Non-pigmented ciliary epithelial cell (primary cell): Measurements from ENCODE around the gene S100A9.

Source experiments
- DNase-seq: peaks from one replicate; pipeline ENCODE4 v3.0.0-alpha.2; 2010; ENCODE audit warnings: low read depth

The S100A9 gene

DNA sequence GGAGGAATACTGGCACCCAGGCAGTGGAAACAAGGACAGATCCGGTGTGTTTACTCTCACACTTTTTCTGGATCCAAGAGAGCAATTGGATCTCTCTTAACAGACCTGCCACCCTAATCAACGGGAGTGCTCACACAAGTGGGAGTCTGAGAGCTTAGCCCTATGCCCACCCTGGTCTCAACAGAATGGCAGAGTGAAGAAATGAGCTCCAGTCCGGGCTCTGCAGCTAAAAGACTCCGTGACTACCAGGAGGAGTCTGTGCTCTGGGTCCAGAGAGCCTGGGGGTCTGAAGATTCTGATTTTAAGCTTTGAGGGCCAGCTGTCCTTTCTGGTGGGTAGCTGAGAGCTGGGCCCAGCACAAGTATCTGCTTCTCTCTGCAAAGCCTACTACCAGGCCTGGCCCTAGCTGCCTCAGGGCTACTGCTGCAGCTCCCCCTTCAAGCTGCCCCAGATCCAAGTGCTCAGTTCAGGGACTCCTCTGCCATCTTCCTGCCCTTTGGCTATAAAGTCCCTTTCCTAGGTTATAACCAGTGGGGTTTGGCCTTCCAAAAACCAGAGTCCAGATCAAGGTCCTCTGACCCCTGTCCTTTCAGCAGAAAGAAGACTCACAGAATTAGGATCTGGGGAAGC is 3.9 kb downstream of the S100A9 start:
- DNase-seq: no peak

DNA sequence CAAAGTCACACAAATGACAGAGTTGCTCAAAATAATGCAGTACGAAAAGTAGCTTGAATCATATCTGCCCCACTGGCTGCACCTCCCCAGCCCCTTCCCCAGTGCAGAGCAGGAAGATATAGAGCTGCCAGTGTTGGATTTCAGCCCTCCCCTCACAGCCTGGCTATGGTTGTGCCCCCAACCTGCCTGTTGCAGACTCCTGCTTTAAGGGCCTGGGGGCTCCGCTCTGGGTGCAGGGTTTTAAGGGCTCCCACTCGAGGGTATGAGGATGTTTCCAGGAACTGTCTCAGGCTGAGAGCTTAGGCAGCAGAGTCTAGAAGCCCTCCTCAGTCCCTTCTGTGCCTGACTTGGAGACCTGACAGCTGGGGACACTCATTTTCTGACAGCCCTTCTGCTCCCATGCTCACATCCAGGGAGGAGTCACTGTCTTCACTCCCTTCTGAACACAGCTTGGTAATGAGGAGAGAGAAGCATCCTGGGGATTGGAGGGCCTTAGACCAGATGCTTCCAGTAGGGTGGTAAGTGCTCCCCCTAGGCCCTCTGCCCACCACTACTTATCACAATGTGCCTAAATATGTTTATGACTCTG is 4.6 kb downstream of the S100A9 start:
- no peak for DNase-seq

DNA sequence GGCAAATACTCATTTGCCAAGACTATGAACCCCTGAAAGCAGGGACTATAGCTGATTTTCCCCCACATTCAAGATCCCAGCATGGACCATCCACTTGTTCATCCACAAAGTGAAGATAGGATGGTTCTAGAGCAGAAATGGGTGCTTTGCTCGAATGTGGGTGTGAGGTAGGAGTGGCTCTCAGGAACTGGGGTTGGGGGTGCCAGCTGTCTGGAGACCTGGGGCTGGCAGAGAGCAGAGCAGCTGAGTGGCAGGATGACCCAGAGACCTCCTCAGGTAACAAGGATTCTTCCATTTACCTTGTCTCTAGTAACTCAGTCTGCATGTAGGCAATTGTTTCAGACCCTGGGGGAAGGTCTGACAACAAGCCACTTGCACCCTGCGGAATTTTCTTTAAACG is 6.0 kb downstream of the S100A9 start:
- no peak for DNase-seq

DNA sequence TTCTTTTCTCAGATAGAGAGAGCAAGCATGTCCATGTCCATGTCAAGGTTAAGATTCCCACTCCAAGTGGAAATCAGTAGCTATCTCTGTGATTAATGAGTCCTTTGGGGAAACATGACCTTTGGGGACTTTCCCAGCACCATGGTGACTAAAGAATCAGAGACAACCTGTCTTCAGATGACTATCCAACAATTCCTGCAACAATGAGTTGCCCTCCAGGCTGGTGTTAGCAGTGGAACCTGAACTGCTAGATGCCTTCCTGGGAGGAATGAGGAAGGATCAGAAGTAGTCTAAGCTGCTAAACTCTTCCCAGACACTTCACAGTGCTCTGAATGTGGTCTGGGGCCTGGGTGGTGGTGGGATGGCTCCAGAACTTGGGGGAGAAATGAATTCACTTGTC is 6.5 kb downstream of the S100A9 start:
- no peak for DNase-seq

DNA sequence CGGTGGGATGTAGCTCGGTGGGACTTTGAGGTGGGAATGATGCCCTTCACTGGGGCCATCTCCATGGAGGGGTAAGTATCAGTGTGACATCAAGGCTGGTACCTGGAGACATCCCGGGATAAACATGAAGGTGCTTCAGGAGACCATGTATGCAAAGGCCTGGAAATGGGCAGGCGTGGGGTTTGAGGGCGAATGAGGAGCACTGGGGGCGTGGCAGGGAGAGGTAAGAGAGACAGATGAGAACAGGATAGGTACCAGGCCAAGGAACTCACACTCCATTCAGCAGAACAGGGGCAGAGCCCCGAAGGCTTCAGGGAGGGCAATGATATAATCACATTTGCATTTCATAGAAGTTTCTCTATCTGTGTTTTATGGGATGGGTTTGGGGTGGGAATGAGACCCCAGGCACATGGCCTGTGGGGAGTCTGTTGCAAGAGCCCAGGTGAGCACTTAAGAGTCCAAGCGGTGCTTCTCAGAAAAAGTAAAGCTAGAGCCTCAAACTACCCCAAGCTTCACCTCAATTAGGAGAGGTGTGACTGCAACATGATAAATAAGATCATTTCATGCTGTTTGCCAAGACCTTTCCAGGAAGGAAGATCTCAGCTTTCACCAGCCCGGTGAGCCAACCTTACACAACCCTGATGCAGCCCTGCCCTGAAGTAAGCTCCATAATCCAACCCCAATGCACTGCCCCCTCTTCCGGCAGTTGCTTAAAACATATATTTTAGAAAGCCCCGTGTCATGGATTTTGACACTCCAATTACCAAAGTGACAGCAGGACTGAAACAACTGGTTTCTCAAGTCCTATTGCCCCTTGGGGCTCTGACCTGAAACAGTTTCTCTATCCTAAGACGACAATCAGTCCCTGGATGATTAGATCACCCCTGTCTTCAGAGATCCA is 7.4 kb downstream of the S100A9 start:
- DNase-seq: no peak

DNA sequence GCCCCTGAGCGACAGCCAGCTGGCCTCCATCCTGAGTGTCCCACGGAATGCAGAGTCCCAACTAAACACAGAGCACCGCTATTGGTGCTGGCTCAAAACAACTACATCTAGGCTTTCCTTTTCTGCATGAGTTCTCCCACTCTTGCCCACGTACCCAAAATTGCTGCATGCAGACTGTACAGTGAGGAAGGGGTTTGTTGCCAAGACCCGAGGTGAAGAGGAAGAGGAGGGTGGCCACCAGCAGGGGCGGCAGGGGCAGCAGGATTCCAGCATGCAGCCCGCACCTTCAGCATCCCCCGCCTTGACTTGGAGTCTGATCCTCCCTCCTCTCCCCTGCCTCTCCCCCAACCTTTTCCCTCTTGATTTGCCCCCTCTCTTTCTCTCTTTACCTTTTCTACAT is 8.0 kb downstream of the S100A9 start:
- no peak for DNase-seq

DNA sequence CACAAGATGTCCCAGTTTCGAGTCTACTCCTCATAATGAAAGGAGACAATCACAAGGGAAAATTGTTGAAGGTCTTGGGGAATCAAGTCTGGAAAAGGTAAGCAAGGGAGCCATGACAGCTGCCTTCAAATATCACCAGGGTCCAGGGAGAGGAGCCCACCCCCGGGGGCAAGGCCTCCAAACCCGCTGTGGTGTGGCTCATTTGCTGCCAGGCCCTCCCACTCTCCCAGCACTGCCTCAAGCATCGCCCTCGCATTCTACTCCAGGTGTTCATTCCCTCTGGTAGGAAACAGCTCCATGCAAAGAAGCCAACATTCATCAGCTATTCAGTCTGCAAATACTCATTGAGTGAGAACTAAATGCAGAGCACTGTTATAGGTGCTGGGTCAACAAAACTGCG is 8.6 kb downstream of the S100A9 start:
- DNase-seq: no peak

DNA sequence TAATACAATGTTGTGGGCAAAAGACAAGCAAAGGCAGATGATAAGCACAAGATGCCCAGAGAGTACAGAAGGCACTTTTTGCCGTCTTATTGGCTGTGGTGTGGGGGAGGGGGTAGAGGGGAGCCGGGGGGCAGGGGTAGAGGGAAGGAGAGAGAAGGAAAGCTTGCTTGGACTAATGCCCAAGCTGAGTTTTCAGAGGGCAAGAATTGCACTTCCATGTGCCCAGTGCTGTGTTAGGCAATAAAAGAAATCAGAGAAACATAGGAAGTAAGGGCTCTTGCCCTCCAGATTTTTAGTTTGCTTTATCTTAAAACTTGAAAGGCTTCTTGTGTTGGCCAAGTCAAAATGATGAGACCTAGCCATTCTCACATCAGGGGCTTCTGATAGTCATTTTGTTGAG is 9.4 kb downstream of the S100A9 start:
- no peak for DNase-seq

DNA sequence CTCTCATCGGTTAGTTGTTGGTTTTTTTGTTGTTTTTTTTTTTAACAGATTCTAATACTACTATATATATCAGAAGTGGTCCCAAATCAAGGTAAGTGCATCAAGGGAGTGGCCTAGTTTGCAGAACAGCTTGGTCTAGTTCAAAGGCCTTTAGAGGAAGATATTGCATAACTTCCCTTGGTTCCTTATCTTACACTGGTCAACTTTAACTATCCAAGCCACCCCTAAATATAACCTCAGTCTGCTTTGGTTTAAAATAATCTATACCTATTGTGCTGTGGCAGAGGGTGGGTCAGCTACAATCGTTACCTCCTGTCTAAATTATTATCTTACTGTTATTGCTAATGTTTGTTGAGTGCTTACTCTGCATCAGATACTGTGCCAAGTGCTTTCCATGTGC is 10.8 kb downstream of the S100A9 start:
- DNase-seq: no peak

DNA sequence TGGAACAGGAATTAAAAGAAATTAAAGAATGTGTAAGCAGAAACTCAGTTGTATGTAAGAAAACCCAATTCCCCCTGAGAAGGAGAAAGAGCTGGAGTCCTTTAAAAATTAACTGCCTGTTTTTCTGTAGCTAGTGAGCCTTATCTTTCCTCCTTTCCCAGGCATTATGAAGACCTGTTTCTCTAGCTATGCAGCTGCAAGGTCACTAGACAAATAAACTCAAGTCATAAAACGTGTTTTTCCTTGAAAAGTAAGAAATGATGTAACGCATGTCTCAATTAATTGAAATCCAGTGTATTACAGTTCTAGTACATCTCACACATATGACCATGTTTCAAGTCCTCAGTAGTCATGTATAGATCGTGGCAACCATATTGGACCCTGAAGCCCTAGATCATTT is 12.5 kb downstream of the S100A9 start:
- DNase-seq: no peak

DNA sequence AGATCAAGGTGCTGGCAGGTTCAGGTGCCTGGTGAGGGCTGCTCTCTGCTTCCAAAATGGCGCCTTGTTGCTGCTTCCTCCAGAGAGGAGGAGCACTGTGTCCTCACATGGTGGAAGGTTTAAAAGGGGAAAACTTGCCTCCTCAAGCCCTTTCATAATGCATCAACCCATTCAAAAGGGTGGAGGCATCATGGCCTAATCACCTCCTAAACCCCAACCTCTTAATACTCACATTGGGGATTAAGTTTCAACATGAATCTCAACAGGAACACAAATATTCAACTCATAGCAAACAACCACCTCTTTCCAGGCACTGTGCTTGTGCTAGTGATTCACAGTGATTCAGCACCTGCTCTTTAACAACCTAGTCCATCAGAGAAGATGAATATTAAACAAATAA is 13.6 kb downstream of the S100A9 start:
- DNase-seq: no peak

DNA sequence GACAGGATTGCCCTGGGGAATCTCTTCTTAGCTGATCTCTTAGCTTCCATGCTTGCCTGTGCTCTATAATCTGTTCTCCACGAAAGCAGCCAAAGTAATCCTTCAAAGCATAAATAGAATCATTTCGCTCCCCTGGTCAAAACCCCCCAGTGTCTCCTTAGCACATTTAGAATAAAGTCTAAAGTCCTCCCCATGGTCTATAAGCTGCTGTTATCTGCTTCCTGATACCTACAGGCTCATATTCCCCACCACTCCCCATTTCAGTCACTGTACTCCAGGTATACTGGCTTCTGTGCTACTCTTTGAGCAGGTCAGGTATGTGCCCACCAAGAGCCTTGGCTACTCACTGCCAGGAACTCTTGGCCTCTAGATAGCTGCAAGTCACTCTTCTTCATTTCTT is 14.9 kb downstream of the S100A9 start:
- DNase-seq: no peak

DNA sequence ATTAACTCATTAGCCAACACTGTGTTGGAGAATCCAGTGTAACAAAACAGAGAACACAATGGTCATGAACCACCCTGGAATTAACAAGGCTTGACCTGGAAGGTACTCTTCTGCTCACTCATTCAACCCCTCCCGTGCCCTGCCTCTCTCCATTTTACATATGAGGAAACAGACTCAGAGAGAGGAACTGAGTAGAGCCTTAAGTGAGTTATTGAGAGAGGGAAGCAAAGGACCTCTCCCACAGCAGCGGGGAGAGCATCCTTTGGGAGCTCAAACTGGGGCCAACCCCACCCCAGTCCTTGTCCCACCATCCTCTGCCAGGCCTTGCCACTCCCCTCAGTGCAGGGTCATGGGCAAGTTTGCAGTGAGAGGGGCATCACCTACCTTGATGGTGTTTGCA is 16.4 kb downstream of the S100A9 start:
- DNase-seq: no peak

DNA sequence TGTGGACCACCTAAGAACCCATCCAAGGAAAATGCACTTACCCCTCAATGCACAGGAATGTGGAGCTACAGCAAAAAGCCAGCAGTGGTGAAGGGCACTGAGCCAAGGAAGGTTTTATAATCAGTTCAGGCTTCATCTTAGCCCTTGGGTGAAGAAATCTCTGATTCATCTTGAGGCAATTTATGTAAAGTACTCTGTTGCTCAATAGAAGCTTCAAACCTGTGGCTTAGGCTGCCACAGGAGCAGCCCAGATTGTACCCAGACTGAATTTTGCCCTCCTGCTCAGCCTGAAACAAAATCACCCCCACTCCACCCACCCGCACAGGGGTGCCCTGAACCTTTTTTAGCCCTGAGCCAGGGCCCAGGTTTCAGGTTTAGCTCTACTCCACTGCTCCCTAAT is 17.9 kb downstream of the S100A9 start, which contains the start of gene S100A12:
S100A12 (minus strand) TSS at position 111 of the 400 bp plus-strand sequence. CDS start 1,029 bp downstream, outside the sequence.
- peak; percentile 79 for DNase-seq

DNA sequence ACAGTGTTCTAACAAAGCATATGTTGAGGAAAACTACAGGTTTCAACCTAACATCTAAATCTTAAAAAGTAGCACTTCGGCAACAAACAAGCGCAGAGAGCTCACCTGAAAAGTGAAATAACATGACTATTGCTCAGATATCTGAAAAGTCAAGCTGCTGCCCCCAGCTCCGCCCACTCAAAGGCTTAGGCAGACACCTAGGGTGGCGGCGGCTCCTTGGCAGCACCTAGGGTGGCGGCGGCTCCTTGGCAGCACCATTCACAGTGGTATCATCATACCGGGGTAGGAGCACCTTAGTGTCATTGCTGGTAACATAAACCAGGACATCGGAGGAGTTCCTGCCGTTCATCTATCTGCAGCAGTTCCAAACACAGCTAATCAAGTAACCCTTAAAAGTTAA is 21.9 kb downstream of the S100A9 start:
- no peak for DNase-seq

DNA sequence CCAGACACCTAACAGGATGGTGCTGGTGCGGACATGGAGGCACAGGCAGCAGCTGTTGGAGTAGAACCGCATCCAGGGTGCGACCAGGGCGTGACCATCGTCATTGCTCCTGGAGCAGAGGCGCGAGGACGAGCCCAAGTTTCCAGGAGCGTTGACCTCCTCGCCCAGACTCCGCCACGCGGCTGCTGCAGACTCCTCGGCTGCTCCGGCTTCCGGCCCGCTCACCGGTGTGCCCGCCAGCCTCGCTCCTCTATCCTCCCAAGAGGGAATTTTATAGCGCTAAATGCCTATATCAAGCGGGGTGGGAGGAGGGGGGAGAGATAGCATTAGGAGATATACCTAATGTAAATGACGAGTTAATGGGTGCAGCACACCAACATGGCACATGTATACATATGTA is 23.1 kb downstream of the S100A9 start:
- DNase-seq: no peak

DNA sequence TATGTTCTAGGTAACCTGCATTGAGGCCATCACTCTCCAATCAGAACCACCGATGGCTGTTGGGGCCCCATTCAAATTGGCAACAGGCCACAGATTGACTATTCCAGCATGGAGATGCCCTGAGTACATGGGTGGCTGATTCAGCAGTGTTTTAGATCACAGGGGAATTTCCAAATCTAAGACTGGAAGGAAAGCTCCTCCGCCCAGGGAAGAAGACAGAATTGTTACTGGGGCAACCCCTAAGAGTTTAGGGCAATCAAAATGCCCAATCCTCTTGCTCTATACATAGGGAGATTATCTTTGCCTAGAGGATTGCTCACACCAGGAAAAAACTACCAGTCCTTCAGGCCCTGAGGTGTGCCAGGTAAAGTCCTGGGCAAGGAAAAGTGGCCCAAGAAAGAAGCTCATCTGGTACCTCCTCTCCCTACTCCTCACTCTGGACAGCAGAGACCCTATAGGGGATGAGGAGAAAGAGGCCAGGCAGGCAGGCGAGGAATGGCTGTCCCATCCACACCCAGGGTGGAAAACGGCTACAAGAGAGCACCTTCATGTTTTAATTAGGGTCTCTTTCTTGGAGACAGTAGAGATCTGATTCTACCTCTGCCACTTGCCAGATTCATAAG is 27.4 kb downstream of the S100A9 start:
- no peak for DNase-seq

DNA sequence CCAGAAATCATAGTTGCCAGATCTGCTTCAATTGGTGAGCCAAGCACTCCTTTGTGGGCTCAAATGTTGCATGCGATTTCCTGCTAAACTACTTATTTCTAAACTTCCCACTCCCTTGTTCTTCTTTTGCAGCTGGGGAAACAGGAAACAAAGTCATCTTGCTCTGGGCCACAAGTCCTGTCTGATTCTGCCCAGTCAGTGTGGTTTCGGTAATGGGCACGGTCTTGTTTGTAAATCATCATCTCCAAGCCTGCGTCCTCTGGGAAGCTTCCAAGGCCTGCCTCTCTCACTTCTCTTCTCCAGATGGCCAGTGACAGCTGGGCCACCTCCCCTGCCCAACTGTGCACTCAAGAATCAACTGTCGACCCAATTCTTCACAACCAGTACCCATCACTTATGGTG is 28.8 kb downstream of the S100A9 start:
- no peak for DNase-seq

DNA sequence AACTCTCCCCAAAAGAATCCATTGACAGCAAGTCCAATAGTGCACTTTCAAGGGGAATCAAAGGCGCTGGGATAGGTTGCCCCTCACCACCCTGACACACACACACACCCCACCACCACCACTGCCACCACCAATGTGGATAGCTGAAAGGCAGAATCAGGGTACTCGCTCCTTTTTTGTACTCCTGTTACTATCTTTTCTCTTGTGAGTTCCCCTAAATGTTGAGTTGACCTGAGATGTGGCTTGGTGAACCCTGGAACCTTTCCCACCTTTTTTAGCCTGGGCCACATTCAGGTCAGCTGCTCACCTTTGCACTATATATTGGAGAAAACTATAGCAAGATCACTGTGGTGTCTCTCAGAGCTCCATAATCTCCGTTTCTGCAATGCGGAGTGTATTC is 29.3 kb downstream of the S100A9 start:
- DNase-seq: no peak

DNA sequence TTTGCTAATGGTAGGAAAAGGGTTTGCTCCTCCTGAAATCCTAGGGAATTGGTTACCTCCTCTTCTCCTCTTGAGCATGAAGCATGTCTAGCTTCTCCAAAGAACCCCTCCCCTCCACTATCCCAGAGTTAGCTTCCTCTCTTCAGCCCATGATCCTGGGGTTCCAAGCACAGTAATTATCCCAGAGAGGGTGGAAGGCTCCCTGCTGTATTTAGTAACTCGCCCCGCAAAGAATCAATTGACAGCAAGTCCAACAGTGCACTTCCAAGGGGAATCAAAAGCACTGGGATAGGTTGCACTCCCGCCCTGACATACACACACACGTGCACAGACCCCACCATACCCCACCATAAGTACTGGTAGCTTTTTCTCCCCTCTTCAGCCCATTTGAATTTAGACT is 30.1 kb downstream of the S100A9 start:
- DNase-seq: no peak

DNA sequence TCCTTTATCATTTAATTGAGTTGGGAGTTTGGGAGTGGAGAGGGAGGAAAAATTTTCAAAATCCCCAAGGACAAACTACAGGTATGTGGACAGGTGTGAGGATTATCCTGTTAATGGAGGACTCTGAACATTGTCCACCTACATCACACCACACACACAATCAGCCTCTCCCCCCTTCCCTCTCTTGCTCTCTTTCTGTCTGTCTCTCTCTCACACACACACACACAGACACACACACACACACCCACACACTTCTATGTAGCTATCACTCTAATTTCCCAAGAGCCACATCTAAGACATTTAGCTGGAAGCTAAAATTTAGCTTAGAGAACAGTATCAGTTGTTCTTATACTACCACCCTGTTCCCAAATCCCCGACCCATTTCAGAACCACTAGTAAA is 31.7 kb downstream of the S100A9 start:
- no peak for DNase-seq

DNA sequence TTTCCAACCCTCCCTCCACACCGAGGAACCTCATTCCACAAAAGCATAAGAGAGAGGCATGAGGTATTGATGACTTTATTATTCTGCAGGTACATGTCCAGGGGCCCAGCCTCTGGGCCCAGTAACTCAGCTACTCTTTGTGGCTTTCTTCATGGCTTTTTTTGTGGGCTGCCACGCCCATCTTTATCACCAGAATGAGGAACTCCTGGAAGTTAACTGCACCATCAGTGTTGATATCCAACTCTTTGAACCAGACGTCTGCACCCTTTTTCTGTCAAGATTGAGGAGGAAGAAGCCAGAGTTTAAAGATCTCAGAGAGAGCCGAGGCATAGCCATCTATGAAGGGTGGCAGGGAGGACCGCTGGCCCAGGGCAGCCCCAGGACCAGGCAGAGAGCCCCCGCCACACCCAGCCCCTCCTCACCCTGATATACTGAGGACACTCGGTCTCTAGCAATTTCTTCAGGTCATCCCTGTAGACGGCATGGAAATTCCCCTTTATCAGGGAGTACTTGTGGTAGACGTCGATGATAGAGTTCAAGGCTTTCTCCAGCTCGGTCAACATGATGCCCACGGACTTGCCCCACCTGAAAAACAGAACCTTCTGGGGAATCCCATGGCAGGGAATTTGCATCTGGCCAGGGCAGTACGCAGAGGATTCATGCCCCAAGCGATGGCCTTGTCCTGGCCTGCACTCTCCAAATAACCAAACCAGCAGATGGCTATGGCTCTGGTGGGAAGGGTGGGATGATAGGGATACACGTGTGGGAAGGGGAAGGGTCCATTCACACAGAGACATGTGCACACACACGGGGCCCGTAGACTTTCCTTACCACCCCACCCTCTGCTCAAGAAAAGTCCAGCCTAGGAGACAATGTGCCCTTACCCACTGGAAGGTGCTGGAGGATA is 32.6 kb downstream of the S100A9 start:
- DNase-seq: no peak
